C4-2B (cell line): Measurements from ENCODE around the gene ADCY10.

ENCODE experiments used
- H3K27ac ChIP-seq: fragments of 450-650 bp; 2 replicates; pipeline ENCODE4 v1.5.1; 2017
- CTCF ChIP-seq: fragments of 450-650 bp; conservative IDR thresholded peaks from 2 replicates; pipeline ENCODE4 v1.5.1; 2017; ENCODE audit warnings: mild to moderate bottlenecking
- ZFX ChIP-seq: fragments of 450-650 bp; IDR thresholded peaks from 2 replicates; pipeline ENCODE4 v1.6.1; 2017

ADCY10 gene

DNA sequence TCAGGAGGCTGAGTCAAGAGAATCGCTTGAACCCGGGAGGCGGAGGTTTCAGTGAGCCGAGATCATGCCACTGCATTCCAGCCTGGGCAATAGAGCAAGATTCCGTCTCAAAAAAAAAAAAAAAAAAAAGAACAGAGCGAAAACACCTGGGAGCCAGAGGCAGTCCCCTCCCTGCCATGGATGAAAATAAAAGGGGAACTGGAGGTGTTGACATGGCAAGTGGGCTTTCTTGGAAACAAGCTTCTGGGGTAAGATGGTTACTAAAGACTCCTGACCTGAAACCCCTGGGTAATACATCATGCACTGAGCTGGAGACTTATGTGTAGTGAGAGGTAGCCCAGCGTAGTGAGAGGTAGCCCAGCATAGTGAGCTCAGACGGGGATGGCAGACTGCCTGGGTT is 31.6 kb downstream of the ADCY10 start:
- no peak overlapping the region for H3K27ac ChIP-seq
- TF ChIP-seq CTCF (no peak), ZFX (no peak)

DNA sequence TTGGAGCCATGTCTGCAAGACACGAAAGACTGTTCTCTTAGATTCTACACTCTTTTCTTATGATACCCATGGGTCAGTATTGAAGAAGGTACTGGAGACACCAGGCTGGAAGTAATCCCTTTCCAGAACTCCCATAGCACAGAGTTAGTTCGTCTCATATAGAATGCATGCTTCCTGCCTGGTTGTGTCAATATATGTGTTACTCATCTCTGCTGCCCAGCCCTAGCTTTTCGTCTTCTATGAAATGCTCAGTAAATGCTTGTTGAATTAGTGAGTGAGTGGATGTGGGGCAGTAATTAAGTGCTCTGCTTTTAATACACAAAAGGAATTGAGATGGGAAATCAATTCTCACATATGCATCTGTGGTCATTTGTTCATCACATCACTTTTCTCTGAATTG is 32.1 kb downstream of the ADCY10 start:
- H3K27ac ChIP-seq = no peak overlapping the region
- TF ChIP-seq ZFX (no peak), CTCF (no peak)

- no peak overlapping the region for H3K27ac ChIP-seq
These were observed 32.9 kb downstream of the ADCY10 start for GRCh38 chr1:167881069-167881468.

GRCh38 chr1:167880580-167881021 is 33.3 kb downstream of the ADCY10 start:
- no peak for TF ChIP-seq CTCF
- TF ChIP-seq ZFX = no peak
- no peak overlapping the region for H3K27ac ChIP-seq

More at GRCh38 chr1:167881069-167881468, 32.9 kb downstream of the ADCY10 start:
- TF ChIP-seq CTCF (no peak), ZFX (no peak)

DNA sequence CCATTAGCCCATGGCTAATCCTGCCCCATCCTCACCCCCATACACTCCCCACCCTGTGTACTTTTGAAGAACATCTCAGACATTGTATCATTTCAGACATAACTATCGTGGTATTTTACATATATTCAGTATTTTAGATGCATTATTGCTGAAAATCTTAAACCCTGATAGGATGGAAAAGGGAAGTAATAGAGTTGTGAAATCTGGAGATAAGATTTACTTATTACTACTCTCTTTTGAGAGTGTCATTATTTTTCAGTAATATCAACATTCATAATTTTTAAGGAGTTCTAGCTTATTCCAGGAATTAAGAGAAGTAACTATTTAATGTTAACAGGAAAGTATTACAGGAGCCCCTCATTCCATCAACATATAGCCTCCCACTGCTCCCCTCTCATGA is 34.4 kb downstream of the ADCY10 start:
- H3K27ac ChIP-seq = no peak overlapping the region
- no peak for TF ChIP-seq ZFX
- no peak for TF ChIP-seq CTCF

- no peak overlapping the region for H3K27ac ChIP-seq
- TF ChIP-seq CTCF = no peak
- no peak for TF ChIP-seq ZFX
These were observed 35.4 kb downstream of the ADCY10 start for GRCh38 chr1:167878372-167879160.

- H3K27ac ChIP-seq = no peak overlapping the region
- TF ChIP-seq CTCF = no peak
- no peak for TF ChIP-seq ZFX
These were observed 37.2 kb downstream of the ADCY10 start for GRCh38 chr1:167876597-167877175.
